ENCODE data around the gene SPATC1L.

Gene SPATC1L

DNA sequence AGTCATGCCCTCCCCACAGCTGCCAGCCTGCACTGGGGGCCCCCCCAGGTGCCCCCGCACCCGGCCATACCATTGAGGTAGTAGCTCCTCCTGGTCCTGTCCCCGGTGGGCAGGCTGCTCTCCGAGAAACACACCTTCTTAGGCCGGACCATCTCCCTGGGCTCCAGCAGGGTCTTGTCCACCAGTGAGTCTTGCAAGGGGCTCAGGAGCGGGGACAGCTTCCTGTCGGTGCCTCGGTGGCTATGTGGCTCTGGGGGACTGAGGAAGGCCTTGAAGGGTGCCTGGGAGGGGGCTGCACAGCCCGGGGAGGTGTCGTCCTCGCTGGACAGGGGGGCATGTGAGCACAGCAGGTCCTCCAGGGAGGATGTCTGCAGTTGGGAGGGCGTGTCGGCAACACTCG lies 16.0 kb downstream of the SPATC1L start:
- TF ChIP-seq, protein P1, sequence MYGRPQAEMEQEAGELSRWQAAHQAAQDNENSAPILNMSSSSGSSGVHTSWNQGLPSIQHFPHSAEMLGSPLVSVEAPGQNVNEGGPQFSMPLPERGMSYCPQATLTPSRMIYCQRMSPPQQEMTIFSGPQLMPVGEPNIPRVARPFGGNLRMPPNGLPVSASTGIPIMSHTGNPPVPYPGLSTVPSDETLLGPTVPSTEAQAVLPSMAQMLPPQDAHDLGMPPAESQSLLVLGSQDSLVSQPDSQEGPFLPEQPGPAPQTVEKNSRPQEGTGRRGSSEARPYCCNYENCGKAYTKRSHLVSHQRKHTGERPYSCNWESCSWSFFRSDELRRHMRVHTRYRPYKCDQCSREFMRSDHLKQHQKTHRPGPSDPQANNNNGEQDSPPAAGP (tag by site-specific recombination; IDR thresholded peaks at IDR 0.05), result no peak
- TF ChIP-seq HOXD13 (CRISPR knock-in tag; IDR thresholded peaks at IDR 0.05; ENCODE audit: borderline replicate concordance) (no peak), ZNF37A (tag by site-specific recombination; IDR thresholded peaks at IDR 0.05) (no peak), SALL2 (tag by site-specific recombination; IDR thresholded peaks at IDR 0.05; ENCODE audit: borderline replicate concordance) (no peak), ZNF560 (tag by site-specific recombination; IDR thresholded peaks at IDR 0.05; ENCODE audit: borderline replicate concordance) (no peak), ZBTB49 (tag by site-specific recombination; IDR thresholded peaks at IDR 0.05; ENCODE audit: low read depth) (no peak), GLI2 (tag by site-specific recombination; IDR thresholded peaks at IDR 0.05; ENCODE audit: borderline replicate concordance, low read depth) (no peak), ZNF660 (tag by site-specific recombination; IDR thresholded peaks at IDR 0.05) (no peak)
- POLR2A ChIA-PET, result interaction anchor here (1.4 kb wide), 1 partner anchor 44 kb away, joined by 4 read pairs; no protein-coding TSS in a partner anchor
- Histone ChIP-seq H3K9me3 (ENCODE audit: control insufficient read depth, insufficient read depth, low read depth, low read length) (no peaks in the 10 kb centered on the region), H3K4me3 (ENCODE audit: low read depth, low read length) (no peak overlapping the region), H3K4me1 (ENCODE audit: control insufficient read depth, insufficient read depth, low read length) (no peaks in the 10 kb centered on the region), H3K36me3 (ENCODE audit: control insufficient read depth in 2 of 2, insufficient read depth in 1 of 2, low read length in 2 of 2) (no peaks in the 10 kb centered on the region), H3K27ac (ENCODE audit: extremely low read depth, low read depth, low read length) (no peak overlapping the region)
- CTCF ChIA-PET, result no interaction called here

- H3K36me3 ChIP-seq (ENCODE audit: control insufficient read depth in 2 of 2, insufficient read depth in 1 of 2, low read length in 2 of 2), result no peaks in the 10 kb centered on the region
- CTCF ChIA-PET, result no interaction called here
- no peak overlapping the region for H3K4me3 ChIP-seq (ENCODE audit: low read depth, low read length)
Observed at GRCh38 chr21:46165098-46165497, 19.2 kb downstream of the SPATC1L start.

GRCh38 chr21:46163380-46163779 lies 20.9 kb downstream of the SPATC1L start:
- ChIA-PET POLR2A (no interaction called here), CTCF (interaction anchor here (2.8 kb wide), 1 partner anchor 10 kb away, joined by 9 read pairs; no protein-coding TSS in a partner anchor)
- Histone ChIP-seq H3K27ac (ENCODE audit: extremely low read depth, low read depth, low read length) (no peak overlapping the region), H3K4me3 (ENCODE audit: low read depth, low read length) (no peak overlapping the region), H3K4me1 (ENCODE audit: control insufficient read depth, insufficient read depth, low read length) (no peaks in the 10 kb centered on the region), H3K9me3 (ENCODE audit: control insufficient read depth, insufficient read depth, low read depth, low read length) (no peaks in the 10 kb centered on the region), H3K36me3 (ENCODE audit: control insufficient read depth in 2 of 2, insufficient read depth in 1 of 2, low read length in 2 of 2) (no peaks in the 10 kb centered on the region)
- TF ChIP-seq ZNF274 (IDR thresholded peaks at IDR 0.05; ENCODE audit: low read length) (no peak), ZNF274 (tag by site-specific recombination; IDR thresholded peaks at IDR 0.05; ENCODE audit: borderline replicate concordance) (no peak), YY2 (tag by site-specific recombination; IDR thresholded peaks at IDR 0.05) (no peak), ZNF214 (tag by site-specific recombination; IDR thresholded peaks at IDR 0.05; ENCODE audit: borderline replicate concordance) (no peak), ZNF10 (tag by site-specific recombination; IDR thresholded peaks at IDR 0.05) (no peak), WT1 (tag by site-specific recombination; IDR thresholded peaks at IDR 0.05) (no peak), ZNF423 (tag by site-specific recombination; IDR thresholded peaks at IDR 0.05) (no peak), OVOL3 (tag by site-specific recombination; IDR thresholded peaks at IDR 0.05) (no peak)
- TF ChIP-seq, protein P2, sequence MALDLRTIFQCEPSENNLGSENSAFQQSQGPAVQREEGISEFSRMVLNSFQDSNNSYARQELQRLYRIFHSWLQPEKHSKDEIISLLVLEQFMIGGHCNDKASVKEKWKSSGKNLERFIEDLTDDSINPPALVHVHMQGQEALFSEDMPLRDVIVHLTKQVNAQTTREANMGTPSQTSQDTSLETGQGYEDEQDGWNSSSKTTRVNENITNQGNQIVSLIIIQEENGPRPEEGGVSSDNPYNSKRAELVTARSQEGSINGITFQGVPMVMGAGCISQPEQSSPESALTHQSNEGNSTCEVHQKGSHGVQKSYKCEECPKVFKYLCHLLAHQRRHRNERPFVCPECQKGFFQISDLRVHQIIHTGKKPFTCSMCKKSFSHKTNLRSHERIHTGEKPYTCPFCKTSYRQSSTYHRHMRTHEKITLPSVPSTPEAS (tag by site-specific recombination; IDR thresholded peaks at IDR 0.05), result no peak

More at GRCh38 chr21:46165098-46165497, 19.2 kb downstream of the SPATC1L start:
- TF ChIP-seq ZNF621 (tag by site-specific recombination; IDR thresholded peaks at IDR 0.05) (no peak), SALL2 (tag by site-specific recombination; IDR thresholded peaks at IDR 0.05; ENCODE audit: borderline replicate concordance) (no peak), ZBTB44 (tag by site-specific recombination; IDR thresholded peaks at IDR 0.05) (no peak), ZNF140 (tag by site-specific recombination; IDR thresholded peaks at IDR 0.05) (no peak)
- POLR2A ChIA-PET, result no interaction called here
- Histone ChIP-seq H3K9me3 (ENCODE audit: control insufficient read depth, insufficient read depth, low read depth, low read length) (no peaks in the 10 kb centered on the region), H3K4me1 (ENCODE audit: control insufficient read depth, insufficient read depth, low read length) (no peaks in the 10 kb centered on the region), H3K27ac (ENCODE audit: extremely low read depth, low read depth, low read length) (no peak overlapping the region)

Data from HEK293 (cell line).